OCI-LY3 (cell line): Measurements from ENCODE around the gene CNTFR.

Source experiments
- EZH2phosphoT487 ChIP-seq: fragments of 200-600 bp; shearing (Covaris generic); IDR thresholded peaks from 2 replicates; pipeline ENCODE4 v1.6.1; 2018; ENCODE audit warnings: antibody characterized with exemption, mixed run types, low read depth
- TF ChIP-seq, protein P1 (sequence below): fragments of 200-600, 300-600 bp; sonication (generic); IDR thresholded peaks from 2 replicates; pipeline ENCODE4 v1.5.1; 2014; ENCODE audit warnings: antibody characterized with exemption, low read length, low read depth

- TF ChIP-seq, protein P1, sequence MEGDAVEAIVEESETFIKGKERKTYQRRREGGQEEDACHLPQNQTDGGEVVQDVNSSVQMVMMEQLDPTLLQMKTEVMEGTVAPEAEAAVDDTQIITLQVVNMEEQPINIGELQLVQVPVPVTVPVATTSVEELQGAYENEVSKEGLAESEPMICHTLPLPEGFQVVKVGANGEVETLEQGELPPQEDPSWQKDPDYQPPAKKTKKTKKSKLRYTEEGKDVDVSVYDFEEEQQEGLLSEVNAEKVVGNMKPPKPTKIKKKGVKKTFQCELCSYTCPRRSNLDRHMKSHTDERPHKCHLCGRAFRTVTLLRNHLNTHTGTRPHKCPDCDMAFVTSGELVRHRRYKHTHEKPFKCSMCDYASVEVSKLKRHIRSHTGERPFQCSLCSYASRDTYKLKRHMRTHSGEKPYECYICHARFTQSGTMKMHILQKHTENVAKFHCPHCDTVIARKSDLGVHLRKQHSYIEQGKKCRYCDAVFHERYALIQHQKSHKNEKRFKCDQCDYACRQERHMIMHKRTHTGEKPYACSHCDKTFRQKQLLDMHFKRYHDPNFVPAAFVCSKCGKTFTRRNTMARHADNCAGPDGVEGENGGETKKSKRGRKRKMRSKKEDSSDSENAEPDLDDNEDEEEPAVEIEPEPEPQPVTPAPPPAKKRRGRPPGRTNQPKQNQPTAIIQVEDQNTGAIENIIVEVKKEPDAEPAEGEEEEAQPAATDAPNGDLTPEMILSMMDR, result no peak
- TF ChIP-seq EZH2phosphoT487, result no peak
These were observed 2.7 kb upstream of the CNTFR start for GRCh38 chr9:34591917-34592866.
